Embryonic facial prominence (tissue), 1 donor: ENCODE results near the gene DDTL.
"Not testable (repeated sequence)": the region's sequence is repeated elsewhere in the genome, so short reads cannot be mapped to it uniquely, and the experiment has no call there.

Source experiments
- DNase-seq: peaks from one replicate; pipeline ENCODE4 v3.0.0-alpha.2; 2016; ENCODE audit errors: extremely low spot score

The DDTL gene

DNA sequence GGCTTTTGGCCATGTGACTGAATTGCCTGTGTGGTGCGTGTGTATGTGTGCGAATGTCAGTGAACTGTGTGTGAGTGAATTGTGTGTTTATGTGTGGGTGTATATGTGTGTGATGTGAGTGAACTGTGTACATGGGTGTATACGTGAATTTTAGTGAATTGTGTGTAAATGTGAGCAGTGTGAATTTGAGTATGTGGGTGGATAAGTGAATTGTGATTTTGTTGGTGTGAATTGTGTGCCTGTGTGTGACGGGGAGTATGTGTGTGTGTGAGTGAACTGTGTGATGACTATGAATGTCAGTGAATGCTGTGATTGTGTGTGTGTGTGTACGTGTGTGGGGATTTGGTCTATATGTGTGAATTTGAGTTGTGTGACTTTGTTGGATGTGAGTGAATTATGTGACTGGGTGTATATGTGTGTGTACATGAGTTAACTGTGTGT lies 3.5 kb downstream of the DDTL start:
- no peak for DNase-seq

DNA sequence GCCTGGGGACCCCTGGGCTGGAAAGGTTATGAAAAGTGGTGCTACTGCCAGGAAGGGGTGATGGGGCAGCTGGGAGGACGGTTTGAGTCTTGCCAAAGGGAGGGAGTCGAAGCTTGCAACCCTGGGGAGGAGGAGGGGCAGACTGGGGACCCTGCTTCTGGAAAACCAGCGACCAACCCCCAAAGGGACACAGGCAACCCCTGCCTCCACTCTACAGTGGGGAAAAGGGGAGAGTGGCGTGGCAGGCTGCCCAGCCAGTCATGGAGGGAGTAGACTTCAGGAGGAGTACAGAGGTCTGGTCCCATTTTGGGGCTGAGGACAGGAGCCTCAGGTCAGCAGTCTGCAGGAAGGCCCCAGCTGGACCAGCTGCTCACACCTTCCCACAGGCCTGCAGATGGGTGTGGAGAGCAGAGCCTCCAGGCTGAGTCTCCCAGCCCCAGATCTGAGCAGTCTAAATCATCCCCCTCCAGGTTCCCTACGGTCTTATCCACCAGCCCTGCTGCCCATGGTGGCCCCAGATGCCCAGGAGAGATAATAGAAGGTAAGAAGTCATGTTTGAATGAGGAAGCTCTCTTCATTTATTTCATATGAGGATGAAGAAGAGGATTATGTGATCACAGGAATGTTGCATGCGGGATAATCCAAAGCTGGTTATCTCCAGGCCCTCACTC lies 4.3 kb downstream of the DDTL start:
- DNase-seq, result peak; percentile 1

DNA sequence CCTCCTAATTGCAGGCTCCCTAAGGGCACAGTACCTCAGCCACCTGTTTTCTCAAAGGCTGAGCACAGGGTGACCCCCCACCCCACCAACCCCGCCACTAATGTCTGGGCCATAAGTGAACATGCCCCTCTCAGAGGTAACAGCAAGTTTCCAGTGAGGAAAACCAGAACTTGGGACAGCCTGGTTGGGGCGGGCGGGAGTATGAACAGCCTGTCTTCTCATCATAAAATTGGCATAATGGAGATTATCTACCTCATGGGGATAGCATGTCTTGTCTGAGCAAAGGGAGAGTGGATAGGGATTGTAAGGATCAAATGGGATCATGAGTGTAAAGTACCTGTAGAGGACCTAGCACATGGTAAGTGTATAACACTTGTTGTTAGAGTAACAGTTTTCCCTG lies 5.2 kb downstream of the DDTL start:
- not testable (repeated sequence) for DNase-seq

DNA sequence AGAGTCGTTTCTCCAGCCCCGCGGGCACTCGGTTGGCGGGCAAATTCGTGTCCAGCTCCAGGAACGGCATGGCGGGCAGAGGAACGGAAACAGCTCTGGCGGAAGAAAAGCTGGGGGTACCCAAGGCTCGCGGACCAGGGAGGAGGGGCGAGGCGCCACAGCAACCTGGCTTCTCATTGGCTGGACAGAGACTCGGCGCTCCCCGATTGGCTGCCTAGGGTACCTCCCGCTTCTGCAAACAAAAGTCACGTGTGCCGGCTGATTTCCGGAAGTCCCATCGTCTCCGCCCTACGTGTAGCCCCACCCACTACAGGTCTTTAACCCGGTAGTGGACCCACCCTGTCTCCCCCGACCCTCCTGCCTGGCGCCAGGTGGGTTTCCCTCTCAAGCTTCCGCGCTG lies 7.7 kb downstream of the DDTL start, which contains the start of gene DDT:
Gene DDT, minus strand, starts transcription at position 97 of the 400 bp plus-strand sequence. Its CDS starts 27 bp downstream, at position 70.
- DNase-seq, result not testable (repeated sequence)

DNA sequence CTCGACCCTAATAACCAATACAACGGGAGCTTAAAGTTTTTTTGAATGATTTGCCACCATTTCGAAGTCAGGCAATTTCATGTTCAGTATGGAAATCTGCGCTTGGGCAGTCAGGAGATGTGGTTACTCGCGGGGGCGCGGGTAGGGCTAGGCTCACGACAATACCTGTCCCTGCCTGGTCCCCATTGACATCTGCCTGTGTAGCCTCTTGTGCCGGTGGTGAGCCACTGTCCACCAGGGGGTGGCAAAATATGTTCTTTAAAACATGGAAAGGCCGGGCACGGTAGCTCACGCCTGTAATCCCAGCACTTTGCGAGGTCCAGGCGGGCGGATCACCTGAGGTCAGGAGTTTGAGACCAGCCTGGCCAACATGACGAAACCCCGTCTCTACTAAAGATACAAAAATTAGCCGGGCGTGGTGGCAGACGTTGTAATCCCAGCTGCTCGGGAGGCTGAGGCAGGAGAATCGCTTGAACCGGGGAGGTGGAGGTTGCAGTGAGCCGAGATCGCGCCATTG lies 8.2 kb downstream of the DDTL start:
- DNase-seq, result not testable (repeated sequence)

DNA sequence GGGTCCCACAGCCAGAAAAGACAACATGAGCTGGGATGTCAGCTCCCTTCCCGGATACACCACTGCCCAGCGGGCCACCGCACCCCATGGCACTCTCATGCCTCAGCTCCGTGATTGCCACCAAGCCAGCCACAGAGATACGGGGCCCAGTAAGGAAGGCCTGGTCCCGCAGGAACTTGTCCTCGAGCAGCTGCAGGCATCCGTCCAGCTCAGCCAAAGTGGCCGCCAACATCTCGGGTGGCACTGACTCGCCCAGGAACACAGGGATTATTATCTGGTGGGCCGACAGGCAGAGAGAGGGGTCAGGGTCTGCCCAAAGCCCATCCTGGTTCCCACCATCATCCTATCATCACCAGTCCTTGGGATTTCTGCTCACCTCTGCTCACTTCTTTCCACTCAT lies 10.6 kb downstream of the DDTL start:
- not testable (repeated sequence) for DNase-seq

DNA sequence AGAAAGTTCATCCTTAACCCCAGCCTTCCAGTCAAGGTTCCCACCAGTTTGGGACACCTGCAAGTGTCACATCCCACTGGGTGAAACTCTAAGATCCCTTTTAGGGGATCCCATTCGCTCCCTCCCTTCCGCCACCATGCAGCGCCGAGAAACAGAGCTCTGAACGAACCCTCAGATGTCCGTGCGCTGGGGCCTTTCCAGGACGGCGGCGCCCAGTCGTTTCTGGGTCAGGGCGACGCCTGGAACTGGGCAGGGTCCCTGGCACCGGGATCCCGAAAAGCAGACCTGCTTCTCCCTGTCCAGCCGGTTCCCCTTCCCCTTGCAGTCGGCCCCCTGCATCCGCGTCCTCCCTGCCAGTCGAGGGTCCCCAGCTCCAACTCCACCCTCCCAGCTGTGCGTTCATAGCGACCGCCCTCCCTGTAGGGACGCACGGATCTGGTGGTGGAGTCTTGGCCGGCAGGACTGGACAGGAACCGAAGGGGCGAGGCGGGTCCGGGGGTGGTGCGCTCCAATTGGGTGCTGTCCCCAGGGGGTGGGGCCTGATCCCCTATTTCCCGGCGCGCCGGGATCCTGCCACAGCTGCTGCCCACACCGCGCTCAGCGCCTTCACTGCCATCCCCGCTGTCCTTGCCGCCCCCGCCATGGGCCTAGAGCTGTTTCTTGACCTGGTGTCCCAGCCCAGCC lies 13.0 kb downstream of the DDTL start, which contains the start of gene GSTT2:
Gene GSTT2, plus strand, starts transcription at position 578 of the 684 bp plus-strand sequence.
- DNase-seq, result not testable (repeated sequence)

DNA sequence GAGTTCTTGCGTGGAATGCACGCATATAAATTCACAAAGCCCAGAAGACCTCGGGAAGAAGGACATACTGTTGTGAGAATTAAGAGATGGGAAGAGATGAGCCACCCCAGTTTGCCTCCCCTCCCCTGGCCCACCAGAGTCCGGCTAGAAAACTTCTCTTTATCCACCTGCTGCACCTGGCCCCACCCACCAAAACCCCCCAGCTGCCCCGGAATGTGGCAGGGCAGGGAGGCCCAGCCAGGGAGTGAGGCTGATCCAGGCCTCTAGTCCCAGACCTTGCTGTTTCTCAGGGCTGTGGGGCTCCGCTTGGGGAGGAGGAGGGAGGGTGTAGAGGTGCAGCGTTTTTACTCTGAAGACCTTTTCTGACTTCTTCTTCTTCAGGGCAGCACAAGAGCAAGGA lies 13.9 kb downstream of the DDTL start:
- DNase-seq, result not testable (repeated sequence)

DNA sequence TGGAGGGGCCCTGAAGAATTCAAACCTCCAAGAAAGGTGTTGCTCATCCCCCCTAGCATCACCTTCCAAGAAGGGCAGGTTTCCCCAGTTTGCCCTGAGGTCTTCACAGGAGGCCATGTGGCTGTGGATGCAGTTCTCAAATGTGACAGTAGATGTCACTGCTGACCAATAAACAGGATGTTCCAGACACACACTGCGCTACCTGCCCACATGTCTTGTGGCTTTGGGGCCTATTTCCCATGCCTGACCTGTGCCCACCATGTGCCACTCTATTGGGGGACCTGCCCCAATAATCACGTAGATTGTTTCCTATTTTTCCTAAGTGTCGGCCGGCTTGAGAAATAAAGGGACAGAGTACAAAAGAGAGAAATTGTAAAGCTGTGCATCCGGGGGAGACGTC lies 17.7 kb downstream of the DDTL start:
- DNase-seq, result no peak

DNA sequence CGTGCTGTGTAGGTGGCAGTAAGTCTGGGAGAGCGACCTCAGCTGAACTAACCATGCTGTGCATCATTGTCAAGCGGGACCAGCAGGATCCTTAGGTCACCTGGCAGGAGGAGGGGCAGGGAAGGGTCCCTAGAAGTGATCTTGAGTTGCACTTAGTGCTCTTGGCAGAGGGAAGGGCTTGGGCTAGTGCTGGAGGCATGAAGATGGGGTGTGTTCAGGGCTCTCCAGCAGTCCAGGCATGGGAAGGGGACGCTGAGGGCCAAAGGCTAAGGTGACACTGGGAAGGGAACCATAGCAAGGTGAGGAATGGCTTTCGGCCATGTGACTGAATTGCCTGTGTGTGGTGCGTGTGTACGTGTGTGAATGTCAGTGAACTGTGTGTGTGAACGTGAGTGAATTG lies 19.4 kb downstream of the DDTL start:
- not testable (repeated sequence) for DNase-seq

DNA sequence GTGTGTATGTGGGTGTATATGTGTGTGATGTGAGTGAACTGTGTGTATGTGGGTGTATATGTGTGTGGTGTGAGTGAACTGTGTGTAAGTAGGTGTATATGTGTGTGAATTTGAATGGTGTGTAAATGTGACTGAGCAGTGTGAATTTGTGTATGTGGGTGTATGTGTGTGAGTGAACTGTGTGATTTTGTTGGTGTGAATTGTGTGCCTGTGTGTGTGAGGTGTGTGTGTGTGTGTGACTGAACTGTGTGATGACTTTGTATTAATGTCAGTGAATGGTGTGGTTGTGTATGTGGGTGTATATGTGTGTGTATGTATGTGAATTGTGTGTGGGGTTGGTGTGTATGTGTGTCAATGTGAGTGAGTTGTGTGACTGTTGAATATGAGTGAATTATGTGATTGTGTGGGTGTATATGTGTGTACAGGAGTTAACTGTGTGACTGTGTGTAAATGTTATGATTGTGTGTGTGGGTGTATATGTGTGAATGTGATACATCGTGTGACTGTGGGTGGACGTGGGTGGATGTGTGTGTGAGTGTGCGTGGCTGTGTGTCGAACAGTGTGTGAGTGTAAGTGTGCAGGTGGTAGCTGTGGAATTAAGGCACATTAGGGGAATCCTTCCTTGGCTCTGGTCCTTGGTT lies 20.0 kb downstream of the DDTL start:
- DNase-seq, result not testable (repeated sequence)

DNA sequence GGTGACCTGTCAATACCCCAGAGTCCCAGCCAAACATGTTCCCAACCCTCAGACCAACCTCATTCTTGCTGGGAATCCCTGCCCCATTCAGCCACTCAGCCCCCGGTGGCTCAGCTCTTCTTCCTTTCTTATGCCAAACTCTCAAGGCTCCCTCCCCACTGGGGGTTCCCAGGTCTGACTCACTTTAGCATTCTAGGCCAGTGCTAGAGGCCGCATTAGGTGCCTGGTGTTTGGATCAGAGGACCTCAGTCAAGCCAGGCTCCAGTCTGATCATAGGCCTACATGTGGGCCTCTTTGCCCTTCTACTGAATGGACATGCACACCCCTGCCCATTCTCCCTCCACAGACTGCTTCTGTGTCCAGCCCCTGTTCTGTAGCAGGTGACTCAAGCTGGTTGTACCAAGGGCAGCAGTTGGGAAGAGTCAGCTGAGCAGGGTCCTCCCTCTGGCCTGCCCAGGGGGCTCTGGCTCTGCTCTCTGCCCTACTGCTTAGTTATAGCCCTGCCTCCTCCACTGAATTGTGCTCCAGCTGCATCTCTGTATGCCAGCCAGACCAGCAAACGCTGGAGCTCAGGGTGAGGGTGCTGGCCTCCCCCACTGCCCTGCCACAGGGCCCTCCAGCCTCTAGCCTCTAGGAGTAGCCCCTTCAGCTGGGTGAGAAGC lies 23.0 kb downstream of the DDTL start:
- not testable (repeated sequence) for DNase-seq

DNA sequence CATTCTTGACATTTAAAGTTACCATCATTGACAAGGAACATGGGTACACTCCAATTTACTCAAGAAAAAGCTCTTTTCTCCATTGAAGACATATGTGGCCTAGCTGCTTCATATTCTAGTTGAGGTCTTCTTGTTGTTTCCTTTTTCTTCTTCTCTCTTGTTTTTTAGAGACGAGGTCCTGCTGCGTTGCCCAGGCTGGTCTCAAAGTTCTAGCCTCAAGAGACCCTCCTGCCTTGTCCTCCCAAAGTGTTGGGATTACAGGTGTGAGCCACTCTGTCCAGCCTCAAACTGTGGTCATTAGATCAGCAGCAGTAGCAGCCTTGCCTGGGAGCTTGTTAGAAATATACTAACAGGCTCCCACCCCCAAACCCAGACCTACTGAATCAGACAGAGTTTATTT lies 26.4 kb downstream of the DDTL start:
- not testable (repeated sequence) for DNase-seq

DNA sequence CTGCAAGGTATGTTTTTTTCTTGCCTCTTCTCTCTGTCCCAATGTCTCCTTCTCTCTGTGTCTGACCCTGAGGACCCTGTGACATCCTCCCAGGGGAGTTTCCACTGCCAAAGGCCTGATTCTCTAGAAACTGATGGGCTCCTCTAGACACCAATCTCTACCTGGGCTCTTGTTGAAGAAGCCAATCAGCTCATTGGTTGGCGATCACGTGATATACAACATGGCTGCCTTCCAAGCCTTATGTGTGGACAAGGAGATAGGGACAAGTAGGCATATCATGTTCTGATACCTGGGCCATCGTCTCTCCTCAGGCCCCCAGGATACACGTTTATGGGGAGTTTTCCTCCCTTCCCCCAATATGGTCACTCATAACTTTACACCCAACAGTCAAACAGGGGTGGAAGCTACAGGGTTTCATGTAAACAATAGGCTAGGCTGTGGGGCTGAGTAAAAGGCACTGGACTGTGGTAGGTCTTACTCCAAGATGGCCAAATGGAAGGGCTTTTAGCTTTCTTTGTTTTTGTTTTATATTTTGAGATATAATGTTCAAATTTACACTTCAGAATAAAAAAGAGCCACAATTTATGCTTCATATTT lies 27.0 kb downstream of the DDTL start:
- DNase-seq, result not testable (repeated sequence)

DNA sequence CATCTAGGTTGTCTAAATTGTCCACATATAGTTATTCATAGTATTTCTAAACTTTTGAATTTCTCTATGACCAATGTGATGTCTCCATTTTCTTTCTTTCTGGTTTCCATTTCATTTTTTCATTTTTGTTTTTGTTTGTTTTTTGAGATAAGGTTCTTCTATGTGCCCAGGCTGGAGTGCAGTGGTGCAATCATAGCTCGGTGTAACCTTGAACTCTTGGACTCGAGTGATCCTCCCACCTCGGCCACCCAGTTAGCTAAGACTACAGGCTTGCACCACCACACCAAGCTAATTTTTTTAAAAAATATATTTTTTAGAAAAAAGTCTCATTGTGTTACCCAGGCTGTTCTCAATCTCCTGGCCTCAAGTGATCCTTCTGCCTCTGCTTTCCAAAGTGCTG lies 30.4 kb downstream of the DDTL start:
- DNase-seq, result no peak

DNA sequence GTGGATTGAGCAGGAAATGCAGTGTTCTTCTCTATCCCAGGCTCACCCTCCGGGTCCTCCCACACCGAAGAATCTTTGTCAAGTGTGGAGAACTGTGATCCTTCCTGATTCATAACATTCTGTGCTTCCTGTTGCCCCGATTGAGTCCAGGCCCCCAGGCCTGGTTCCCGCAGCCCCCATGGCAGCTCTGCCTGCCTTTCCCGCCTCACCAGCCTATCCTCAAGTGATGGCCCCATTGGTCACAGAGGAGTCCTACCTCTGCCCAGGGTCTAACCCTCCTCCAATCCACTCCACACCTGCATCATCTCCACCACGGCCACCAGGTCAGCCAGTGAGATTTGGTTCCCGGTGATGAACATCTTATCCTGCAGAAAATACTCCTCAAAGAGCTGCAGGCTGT lies 33.1 kb downstream of the DDTL start:
- DNase-seq, result not testable (repeated sequence)

DNA sequence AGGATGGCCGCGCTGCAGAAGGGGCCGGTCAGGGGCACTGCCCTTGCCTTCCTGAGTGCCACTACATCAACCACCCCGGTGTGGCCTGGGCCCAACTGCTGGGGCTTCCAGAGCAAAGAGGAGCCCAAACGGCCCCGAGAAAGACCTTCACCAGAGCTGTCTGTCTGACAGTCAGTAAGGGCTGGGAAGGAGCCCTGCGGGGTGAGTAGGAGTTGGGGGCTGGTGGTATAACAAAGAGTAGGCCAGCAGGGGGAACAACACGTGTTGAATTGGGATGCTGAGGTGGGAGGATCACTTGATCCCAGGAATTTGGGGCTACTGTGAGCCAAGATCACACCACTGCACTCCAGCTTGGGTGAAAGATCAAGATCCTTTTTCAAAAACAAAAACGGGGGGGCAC lies 34.6 kb downstream of the DDTL start:
- no peak for DNase-seq

DNA sequence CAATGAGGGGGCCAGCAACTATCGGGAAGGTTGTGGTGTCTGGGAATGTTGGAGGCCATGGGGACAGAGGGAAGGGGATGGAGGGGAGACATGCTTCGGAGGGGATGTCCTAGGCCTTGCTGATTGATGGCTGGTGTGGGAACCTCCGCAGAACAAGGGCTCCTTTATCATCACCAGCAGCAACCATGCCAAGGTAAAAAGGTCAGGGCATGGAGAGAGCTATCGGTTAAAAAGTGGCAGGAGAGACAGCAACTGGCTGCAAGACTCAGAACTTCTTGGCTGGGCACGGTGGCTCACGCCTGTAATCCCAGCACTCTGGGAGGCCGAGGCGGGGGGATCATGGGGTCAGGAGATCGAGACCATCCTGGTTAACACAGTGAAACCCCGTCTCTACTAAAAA lies 35.6 kb downstream of the DDTL start:
- DNase-seq, result no peak

DNA sequence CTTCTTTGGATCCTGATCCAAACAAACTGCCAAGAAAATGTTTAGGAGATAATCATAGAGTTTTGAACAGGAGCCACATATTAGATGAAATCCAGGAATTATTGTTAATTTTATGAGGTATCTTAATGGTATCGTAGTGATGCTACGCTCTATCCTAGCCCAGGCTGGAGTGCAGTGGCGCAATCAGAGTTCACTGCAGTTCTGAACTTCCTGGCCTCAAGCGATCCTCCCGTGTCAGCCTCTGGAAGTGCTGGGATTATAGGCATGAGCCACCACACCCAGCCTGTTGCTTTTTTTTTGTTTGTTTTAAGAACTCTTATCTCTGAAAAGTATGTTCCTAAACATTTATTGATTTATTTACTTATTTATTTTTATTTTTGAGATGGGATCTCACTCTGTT lies 36.2 kb downstream of the DDTL start:
- DNase-seq, result no peak

DNA sequence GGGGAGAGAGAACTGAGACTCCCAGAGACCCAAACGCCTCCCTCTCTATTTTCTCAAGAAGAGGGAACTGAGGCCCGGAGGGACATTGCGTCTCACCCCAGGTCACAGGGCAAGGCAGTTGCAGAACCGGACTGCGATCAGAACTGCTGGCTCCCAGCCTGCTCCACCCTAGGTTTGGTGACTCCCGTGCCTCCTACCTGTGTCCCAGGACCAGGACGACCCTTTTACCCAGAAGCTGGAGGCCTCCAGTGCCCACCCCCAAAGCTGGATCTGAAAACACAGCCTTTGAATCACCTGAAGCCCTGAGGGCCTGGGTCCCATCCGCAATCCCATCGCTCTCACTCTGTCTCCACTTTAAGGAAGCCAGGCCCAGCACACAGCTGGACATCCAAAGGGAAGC lies 37.2 kb downstream of the DDTL start:
- no peak for DNase-seq

DNA sequence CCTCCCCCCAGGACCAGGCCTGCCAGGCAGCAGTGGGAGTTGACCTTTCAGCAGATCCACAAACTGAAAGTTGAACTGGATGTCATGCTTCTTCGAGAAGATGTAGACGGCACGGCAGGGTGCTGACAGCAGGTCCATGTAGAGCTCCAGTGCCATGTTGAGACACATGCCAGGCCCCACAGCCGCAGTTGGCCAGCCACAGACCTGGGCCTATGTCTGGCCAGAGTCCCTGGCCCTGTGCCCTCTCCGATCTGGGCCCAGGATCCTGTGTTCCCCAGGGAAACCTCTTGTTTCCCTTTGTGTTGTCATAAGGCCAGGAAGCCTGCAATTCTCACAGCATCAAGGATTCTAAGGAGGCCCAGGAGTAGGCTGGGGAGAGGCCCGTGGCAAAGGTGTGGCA lies 38.5 kb downstream of the DDTL start, which contains the start of gene GSTT4:
Gene GSTT4, minus strand, starts transcription at position 253 of the 400 bp plus-strand sequence. Its CDS starts 97 bp downstream, at position 156.
- DNase-seq, result no peak
